HG03064 (cell line): ENCODE data around the gene DNAJC10.
"Not testable (repeated sequence)": the region's sequence is repeated elsewhere in the genome, so short reads cannot be mapped to it uniquely, and the experiment has no call there.

Experiments used
- ATAC-seq: cut with Tn5 transposase; IDR thresholded peaks from one replicate; pipeline ENCODE4 v1.9.1; 2021; ENCODE audit warnings: low read depth; ENCODE audit not compliant: unreplicated experiment

The DNAJC10 gene

DNA sequence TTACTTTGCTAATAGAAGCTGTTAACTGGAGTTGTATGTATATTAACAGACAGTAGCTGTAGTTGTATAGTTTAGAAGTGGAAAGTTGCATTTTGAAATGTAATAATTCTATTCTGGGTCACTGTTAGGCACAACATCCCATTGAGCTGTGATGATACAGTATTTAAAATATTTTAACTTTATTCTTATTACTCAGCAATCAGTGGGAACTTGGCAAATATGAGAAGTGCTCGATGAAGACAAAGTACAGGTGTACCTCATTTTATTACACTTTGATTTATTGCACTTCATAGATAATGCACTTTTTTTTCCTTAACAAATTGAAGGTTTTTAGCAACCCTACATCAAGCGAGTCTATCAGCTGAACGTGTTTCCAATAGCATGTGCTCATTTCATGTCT is 8.6 kb downstream of the DNAJC10 start:
- ATAC-seq: no peak

DNA sequence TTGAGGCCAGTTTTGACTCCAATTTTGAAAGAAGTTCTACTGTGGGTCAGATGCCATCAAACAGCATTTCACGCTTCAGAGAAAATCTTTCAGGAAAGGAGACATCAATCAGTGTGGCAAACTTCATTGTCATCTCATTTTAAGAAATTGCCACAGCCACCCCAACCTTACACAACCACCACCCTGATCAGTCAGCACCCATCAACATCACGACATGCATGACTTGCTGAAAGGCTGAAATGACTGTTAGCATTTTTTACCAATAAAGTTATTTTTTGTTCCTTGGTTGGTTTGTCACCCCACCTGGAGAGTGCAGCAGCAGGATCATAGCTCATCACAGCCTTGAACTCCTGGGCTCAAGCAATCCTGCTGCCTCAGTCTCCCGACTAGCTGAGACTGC is 10.4 kb downstream of the DNAJC10 start:
- ATAC-seq: no peak

DNA sequence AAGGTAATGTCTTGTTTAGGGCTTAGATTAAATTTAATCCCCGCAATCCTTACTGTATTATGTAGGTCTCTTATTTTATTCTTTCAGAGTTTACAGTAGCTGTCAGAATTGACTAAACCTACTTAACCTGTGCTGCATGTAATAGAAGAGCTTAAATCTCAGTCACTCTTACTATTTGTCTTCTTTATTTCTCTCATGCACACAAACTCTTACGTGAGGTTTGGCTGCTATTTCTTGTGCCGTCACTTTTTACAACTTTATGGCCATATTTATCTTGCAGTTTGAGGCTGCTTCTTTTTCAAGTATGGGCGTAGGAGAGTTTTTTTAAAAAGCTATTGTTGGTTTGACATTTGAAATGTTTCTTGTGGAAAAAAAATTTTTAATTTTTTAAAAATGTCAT is 12.0 kb downstream of the DNAJC10 start:
- no peak for ATAC-seq

DNA sequence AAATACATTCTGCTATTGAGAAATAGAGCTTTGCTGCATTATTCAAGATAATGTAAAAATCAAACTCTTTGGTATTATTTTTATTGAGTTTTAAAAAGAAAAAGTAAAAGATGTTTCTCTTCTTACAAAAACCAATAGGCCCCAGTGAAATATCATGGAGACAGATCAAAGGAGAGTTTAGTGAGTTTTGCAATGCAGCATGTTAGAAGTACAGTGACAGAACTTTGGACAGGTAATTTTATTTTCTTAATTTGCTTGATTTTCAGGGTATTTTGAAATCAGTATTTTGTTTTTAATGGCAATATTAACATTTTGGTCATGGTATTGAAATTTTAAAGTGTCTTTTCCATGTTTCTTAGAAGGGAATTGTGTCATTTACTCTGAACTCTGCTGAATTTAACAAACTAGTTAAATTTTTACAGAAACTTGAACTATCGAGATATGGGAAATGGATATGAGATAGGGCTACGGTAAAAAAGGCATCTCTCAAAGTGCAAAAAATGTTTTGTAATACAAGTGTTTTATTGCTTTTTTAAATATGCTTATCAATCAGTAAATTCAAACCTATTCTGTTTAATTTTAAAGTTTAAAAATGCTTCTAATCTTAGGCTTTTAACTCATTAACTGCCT is 13.8 kb downstream of the DNAJC10 start:
- ATAC-seq: no peak

DNA sequence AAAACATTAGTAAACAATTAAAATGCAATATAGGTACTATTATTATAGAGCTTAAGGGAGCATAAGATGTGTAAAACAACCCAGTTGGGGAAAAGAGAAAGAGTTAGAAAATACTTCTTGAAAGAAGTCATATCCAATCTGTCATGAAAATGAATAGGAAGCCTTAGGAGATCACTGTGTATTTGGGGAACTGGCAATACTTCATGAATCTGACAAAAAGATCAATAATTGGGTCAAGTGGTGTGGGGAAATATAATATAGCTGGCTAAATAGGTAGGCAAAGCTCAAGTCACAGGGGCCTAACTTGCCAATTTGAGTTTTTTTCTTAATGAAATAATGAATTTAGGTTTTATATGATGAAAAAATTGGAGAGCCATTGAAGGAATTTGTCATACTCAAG is 14.4 kb downstream of the DNAJC10 start:
- ATAC-seq: no peak

DNA sequence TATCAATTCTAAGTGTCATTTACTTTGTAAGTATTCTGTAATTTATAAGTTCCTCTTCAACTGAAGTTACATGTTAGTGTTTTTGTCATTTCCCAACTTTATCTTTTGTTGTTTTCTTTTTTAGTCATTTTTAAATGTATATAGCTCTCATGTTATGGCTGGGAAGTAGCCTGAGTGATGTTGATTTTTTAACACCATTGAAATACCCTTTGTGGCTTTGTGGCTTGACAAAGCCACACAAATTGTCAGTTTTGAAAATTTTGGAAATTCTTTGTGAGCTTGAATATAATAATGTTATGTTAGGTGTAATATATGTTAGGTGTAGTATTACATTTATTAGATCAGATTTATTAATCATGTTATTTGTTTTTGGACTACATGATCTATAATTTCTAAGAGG is 16.7 kb downstream of the DNAJC10 start:
- ATAC-seq: no peak

DNA sequence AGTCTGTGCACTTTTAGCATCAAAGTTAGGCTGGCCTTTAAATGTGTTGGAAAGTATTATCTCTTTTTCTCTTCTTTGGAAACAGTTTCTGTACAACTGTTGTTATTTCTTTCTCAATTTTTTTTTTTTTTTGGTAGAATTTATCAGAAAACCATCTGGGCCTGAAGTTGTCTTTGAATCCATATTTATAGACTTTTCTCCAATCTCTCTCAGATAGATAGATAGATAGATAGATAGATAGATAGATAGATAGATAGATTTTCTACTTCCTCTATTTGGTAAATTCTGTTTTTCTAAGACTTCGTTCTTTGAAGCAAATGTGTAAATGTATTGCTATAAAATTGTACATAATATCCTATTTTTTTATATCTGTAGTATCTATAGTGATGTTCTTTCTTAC is 17.5 kb downstream of the DNAJC10 start:
- ATAC-seq: no peak

DNA sequence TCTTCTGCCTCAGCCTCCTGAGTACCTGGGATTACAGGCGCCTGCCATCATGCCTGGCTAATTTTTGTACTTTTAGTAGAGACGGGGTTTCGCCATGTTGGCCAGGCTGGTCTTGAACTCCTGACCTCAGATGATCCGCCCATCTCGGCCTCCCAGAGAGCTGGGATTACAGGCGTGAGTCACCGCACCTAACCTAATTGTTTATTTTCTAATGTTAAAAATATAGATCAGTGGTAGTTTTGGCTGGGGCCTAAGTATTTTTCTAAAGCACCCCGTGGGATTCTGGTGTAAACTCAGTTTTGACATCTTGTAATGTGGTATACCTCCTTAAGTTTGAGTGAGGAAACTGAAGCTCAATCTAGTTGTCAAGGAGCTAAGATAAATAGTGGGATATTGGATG is 20.8 kb downstream of the DNAJC10 start:
- not testable (repeated sequence) for ATAC-seq

DNA sequence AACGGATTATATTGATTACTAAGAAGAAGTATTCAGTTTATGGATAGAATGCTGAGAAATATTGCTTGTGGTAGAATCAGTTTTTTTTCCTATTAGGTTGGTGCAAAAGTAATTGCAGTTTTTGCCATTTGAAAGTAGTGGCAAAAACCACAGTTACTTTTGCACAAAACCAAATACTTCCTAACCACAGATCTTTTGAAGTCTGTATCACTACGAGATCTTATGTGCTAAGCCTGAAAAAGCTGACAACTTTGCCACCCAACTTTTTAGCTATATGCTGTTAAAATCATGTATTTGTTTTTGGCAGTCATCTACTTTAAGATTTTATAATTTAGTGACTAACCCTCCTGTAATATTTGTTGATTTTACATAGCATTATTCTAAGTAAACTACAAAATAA is 24.6 kb downstream of the DNAJC10 start:
- ATAC-seq: no peak

DNA sequence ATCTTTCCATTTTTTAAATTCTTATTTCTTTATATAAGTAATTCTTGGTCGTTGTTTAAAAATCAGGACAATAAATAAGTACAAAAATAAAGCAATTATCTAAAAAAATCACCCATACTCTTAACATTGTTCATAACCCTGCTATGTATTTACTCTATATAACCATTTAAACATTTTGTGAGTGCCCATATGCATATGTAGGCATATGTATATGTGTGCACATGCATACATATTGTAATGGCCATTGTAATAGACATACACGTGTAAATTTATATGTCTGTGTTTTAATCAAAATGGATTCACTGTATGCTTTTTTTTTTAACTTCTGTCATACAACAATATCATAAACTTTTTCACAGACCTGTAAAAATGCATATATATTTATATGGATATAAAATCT is 25.6 kb downstream of the DNAJC10 start:
- no peak for ATAC-seq

DNA sequence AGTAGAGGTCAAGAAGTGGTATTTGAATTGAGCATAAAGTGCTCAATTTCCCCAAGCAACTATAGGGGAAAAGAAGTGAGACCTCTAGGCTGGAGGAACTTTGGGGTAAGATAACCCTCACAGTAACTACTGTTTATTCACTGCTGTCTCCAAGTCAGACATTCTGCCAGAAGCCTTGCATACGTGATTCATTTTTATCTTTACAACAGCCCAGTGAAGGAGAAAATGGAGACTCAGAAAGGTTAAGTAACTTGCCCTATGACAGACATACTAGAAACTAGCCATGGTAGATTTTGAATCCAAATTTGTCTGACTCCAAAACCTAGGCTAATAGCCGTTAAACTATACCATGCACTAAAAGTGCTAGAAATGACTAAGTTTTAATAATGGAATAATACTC is 28.4 kb downstream of the DNAJC10 start:
- no peak for ATAC-seq

DNA sequence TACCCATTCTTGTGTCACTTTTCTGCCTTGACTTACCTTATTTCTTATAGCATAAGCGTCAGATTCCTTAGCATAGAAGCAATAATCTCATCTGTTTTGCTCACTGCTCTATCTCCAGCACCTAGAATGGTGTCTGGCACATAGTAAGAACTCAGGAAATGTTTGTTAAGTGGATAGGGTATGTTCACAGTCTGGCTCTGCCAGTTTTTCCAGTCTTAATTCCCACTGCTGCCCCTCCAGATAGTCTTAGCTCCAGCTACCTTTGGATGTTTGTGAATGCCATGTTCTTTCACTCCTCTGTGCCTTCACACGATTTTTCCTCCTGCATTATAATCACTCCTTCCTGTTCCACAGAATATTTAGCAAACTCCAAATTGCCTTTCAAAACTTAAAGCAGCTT is 29.0 kb downstream of the DNAJC10 start:
- ATAC-seq: no peak

DNA sequence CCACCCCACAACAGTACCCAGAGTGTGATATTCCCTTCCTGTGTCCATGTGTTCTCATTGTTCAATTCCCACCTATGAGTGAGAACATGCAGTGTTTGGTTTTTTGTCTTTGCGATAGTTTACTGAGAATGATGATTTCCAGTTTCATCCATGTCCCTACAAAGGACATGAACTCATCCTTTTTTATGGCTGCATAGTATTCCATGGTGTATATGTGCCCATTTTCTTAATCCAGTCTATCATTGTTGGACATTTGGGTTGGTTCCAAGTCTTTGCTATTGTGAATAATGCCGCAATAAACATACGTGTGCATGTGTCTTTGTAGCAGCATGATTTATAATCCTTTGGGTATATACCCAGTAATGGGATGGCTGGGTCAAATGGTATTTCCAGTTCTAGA is 29.8 kb downstream of the DNAJC10 start:
- ATAC-seq: not testable (repeated sequence)

DNA sequence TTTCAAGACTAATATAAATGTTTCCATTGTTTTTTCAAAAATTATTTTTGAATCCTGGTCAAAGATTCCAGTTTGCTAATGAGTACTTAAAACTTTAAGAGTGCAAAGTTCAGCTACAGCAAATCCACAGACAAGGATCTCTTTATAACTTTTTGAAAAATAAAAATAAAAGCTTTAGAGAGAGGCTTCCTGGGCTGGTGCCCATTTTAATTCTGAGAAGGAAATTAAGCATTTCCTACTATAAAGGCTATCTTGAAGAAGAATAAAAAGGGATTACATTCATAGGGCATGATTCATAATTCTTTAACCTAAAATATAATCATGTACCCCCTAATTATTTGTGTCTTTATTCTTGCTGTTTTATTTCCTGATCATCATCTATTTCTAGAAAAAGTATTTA is 38.2 kb downstream of the DNAJC10 start:
- no peak for ATAC-seq

DNA sequence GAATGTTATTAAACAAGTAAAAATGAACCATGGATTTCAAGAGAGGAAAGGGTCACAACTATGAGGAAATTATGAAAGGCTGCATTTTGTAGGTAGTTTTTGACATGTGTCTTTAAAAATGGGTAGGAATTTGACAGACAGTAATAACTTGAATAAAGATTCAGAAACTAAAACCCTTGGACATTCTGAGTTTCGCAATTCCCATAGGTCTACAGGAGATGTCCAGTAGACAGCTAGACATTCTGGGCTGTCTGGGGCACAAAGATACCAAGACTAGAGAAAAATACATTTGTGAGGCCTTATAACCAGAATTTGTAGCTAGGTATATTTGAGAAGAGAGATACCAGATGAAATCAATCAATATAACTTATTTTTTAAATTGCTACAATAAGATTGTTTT is 42.3 kb downstream of the DNAJC10 start:
- ATAC-seq: no peak

DNA sequence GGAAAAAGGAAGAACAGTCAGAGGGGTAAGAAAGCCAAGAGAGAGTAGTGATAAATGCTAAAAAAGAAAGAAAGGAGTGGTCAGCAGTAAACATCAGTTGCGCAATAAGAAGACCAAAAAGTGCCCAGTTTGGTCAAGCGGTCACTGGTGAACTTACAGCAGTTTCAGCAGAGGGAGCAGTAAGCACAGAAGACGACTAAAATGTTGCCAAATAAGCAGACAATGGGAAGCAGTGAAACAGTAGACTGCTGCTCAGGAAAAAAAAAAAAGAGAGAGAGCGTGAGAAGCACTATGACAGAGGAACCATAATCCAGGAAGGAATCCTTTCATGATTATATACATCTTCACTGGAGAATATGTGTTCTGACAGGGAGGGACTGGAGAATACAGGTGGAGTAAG is 45.8 kb downstream of the DNAJC10 start:
- no peak for ATAC-seq

DNA sequence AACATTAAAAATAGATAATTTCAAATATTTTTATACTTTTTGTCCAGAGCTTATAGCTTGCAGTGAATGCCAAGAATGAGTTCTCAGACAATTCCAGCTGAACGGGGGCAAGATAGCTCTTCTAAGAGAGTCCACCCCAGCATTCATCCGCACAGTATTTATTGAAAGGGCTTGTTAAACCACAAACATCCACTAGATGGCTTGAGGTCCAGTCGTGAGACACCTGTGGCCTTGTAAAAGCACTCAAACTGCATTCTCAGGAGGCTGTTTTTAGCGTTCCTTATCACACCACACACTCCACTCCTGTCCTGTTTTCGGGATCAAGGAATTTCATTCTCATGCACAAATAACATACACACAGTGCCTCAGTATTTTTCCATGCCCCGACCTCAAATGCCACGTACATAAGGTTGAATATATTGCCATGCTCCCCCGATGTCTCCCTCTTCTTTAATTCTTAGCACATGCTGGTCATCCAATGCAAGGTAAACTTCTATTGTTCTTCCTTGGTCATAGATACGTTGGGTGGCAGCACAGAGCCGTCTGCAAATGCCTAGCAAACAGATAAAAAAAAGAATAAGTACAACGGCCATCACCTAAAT is 47.4 kb downstream of the DNAJC10 start:
- no peak for ATAC-seq

DNA sequence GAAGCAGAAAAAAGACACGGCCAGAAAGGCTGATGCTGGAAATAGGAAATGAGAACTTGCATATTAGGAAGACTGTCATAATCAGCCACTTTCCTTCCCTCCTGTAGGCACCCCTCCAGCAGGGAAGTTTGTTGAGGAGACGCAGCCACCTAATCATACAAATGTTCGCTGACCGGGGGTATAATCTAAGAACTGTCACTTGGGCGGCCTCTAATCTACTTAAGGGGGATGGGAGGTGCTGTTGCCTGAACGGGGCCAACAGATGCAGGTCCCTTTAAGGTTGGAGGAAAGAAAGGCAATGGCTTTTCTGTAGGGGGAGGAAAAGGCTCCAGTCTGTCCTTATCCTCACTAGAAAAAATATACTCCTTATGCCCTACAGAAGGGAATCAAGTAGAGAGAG is 50.6 kb downstream of the DNAJC10 start:
- ATAC-seq: no peak

DNA sequence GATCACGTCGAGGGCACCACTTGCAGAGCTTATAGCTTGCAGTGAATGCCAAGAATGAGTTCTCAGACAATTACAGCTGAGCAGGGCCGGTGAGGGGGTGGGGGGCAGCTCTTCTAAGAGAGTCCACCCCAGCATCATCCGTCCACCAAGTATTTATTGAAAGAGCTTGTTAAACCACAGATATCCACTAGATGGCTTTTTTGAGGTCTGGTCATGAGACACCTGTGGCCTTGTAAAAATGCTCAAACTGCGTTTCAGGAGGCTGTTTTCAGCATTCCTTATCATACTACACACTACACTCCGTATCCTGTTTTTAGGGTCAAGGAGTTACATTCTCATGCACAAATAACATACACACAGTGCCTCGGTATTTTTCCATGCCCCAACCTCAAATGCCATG is 51.5 kb downstream of the DNAJC10 start:
- ATAC-seq: no peak

DNA sequence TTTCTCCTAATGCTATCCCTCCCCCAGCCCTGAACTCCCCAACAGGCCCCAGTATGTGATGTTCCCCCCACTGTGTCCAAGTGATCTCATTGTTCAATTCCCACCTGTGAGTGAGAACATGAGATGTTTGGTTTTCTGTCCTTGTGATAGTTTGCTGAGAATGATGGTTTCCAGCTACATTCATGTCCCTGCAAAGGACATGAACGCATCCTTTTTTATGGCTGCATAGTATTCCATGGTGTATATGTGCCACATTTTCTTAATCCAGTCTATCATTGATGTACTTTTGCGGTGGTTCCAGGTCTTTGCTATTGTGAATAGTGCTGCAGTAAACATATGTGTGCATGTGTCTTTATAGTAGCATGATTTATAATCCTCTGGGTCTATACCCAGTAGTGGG is 52.9 kb downstream of the DNAJC10 start:
- ATAC-seq: not testable (repeated sequence)

DNA sequence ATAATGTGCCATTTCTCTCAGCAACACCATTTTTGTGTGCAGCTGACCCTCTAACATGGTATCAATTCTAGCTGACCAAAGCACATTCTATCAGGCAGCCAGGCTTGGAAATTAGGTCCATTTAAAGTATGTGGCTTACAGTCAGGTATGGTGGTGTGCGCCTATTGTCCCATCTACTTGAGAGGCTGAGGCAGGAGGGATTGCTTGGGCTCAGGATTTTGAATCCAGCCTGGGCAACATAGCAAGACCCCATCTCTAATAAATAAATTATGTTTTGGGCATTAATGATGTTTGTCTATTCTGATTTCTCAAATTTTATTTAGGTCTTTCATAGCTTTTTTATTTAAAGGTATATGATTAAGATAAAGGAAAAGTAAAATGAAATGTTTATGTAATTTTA is 63.3 kb downstream of the DNAJC10 start:
- no peak for ATAC-seq

DNA sequence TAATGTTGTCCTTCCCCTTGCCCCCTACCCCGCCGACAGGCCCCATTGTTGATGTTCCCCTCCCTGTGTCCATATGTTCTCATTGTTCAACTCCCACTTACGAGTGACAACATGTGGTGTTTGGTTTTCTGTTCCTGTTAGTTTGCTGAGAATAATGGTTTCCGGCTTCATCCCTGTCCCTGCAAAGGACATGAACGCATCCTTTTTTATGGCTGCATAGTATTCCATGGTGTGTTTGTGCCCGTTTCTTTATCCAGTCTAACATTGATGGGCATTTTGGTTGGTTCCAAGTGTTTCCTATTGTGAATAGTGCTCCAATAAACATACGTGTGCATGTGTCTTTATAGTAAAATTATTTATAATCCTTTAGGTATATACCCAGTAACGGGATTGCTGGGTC is 65.0 kb downstream of the DNAJC10 start:
- ATAC-seq: not testable (repeated sequence)

DNA sequence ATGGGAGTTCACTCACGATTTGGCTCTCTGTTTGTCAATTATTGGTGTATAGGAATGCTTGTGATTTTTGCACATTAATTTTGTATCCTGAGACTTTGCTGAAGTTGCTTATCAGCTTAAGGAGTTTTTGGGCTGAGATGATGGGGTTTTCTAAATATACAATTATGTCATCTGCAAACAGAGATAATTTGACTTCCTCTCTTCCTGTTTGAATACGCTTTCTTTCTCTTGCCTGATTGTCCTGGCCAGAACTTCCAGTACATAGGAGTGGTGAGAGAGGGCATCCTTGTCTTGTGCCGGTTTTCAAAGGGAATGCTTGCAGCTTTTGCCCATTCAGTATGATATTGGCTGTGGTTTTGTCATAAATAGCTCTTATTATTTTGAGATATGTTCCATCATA is 66.6 kb downstream of the DNAJC10 start:
- not testable (repeated sequence) for ATAC-seq
